ENCODE measurements around the gene TMEM151B. TPM values are rescaled to one million over a fixed set of nuclear protein-coding genes. Genes with fewer than 3 reads are reported as not detected.

TMEM151B gene
- total RNA-seq, 4 donors from 2014 or later, result 0.14 to 3.8 (median 1.7) TPM

DNA sequence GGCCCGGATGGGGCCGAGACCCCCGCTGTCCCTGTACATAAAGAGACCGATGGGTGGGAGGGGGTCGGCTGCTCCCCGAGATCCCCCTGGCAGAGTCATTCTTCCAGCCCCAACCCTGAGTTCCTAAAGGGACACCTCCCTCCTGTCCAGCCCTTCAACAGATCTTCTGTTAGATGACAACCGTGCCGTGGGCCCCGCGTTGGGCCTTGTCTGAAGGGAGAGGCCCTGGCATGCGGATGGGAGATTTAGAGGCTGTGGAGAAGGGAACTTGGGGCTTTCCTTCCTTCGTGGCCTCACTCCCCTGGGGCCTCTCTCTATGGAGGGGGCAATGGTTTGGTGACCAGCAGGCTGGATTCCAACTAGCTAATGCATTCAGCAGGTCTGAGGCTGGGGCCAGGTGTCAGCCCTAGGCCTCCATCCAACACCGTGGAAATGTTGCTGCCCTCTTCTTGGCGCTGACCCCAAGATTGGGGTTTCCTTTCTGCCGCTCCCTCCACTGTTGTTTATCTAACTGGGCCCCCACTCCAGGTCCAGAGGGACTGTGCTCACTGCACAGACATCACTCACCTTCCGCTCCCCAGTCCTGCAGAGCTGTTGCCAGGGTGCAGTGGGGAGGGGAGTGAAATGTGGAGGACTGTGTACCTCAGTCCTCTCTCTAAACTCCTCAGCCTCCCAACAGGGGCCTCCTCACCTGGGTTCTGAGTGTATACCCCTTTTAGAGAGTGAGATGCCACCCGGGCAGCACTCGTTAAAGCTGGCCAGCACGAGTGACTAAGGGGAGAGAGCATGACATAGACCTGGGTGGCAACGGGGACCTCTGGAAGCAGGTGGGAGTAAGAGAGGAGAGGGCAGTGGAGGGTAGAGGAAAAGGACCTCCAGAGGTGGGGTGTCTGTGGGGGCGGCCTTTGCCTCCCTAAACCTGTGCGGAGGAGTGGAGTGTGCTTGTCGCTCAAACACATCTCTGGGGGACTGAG lies 6.7 kb downstream of the TMEM151B start:
- in situ Hi-C loops (cut with MboI; ENCODE audit: low pct_ligation_motif_present in 1 of 4, low pct_unique_long_range_greater_than_20kb in 1 of 4, low sequenced_read_pairs in 3 of 4), result no loop called here
- H3K4me1 ChIP-seq, result peaks cover 0 to 11% (median 9%) of the 10 kb centered on the region in 4 donors
- 79% methylated on average over 23 of the region's 23 CpGs; no CpG with 5 or more reads in 1 of the 2 donors for WGBS, 2 donors (ENCODE audit: low coverage in 1 of 2)
- no peak overlapping the region for H3K4me3 ChIP-seq
- peaks cover 75% of the 10 kb centered on the region for H3K27me3 ChIP-seq
- no peak overlapping the region for H3K27ac ChIP-seq
- no peaks in the 10 kb centered on the region for H3K9me3 ChIP-seq
- intact Hi-C loops (cut with DNase I; ENCODE audit: low total_unique reads), result loop anchor here (10.0 kb wide), 1 partner anchor 58 kb away; no protein-coding TSS in a partner anchor
- DNase-seq, result no peak
- TF ChIP-seq POLR2AphosphoS5 (IDR thresholded peaks at IDR 0.05) (no peak), CTCF (IDR thresholded peaks at IDR 0.05) (no peak), EP300 (IDR thresholded peaks at IDR 0.05; ENCODE audit: low read depth) (no peak)
- no peaks in the 10 kb centered on the region for H3K36me3 ChIP-seq

- WGBS, 2 donors (ENCODE audit: low coverage in 1 of 2), result 80 to 87% methylated on average over 3 to 7 of the region's 7 CpGs
These were observed 7.5 kb downstream of the TMEM151B start for GRCh38 chr6:44277763-44278162.

DNA sequence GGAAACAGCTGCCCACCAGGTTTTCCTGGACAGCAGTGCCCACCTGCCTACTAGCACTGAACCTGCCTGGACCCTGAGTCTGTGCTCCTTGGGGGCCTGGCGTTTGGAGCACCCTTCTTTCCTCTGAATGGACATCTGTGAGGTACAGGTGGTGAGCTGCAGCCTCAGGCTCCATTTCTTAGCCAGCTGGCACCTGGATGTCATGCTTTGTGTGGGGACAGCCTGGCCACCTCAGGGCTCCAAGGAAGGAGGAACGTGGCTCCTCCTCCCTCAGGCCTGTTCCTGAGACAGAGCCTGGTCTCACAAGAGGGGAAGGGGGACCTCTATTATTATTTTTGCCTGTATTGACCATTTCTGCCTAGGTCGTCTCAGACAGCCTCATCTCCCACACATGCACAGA lies 8.1 kb downstream of the TMEM151B start:
- H3K4me1 ChIP-seq, result peaks cover 0 to 11% (median 9%) of the 10 kb centered on the region in 4 donors
- TF ChIP-seq POLR2A (IDR thresholded peaks at IDR 0.05) (no peak), POLR2AphosphoS5 (IDR thresholded peaks at IDR 0.05) (no peak)
- no peak overlapping the region for H3K4me3 ChIP-seq
- DNase-seq, result no peak
- H3K36me3 ChIP-seq, result no peaks in the 10 kb centered on the region
- 44 to 66% methylated on average over 1 to 3 of the region's 3 CpGs for WGBS, 2 donors (ENCODE audit: low coverage in 1 of 2)
- in situ Hi-C loops (cut with MboI; ENCODE audit: low pct_ligation_motif_present in 1 of 4, low pct_unique_long_range_greater_than_20kb in 1 of 4, low sequenced_read_pairs in 3 of 4), result no loop called here
- peaks cover 62% of the 10 kb centered on the region for H3K27me3 ChIP-seq
- intact Hi-C loops (cut with DNase I; ENCODE audit: low total_unique reads), result loop anchor here (10.0 kb wide), 1 partner anchor 56 kb away; no protein-coding TSS in a partner anchor
- no peaks in the 10 kb centered on the region for H3K9me3 ChIP-seq
- no peak overlapping the region for H3K27ac ChIP-seq

More at GRCh38 chr6:44277763-44278162, 7.5 kb downstream of the TMEM151B start:
- Histone ChIP-seq H3K9me3 (no peaks in the 10 kb centered on the region), H3K36me3 (no peaks in the 10 kb centered on the region), H3K4me3 (no peak overlapping the region), H3K27ac (no peak overlapping the region), H3K4me1 (peaks cover 0 to 11% (median 9%) of the 10 kb centered on the region in 4 donors), H3K27me3 (peaks cover 67% of the 10 kb centered on the region)
- no peak for TF ChIP-seq POLR2AphosphoS5 (IDR thresholded peaks at IDR 0.05)
- no peak for TF ChIP-seq EP300 (IDR thresholded peaks at IDR 0.05; ENCODE audit: low read depth)
- no peak for TF ChIP-seq POLR2A (IDR thresholded peaks at IDR 0.05)
- no peak for TF ChIP-seq CTCF (IDR thresholded peaks at IDR 0.05)
- in situ Hi-C loops (cut with MboI; ENCODE audit: low pct_ligation_motif_present in 1 of 4, low pct_unique_long_range_greater_than_20kb in 1 of 4, low sequenced_read_pairs in 3 of 4), result no loop called here
- intact Hi-C loops (cut with DNase I; ENCODE audit: low total_unique reads), result loop anchor here (10.0 kb wide), 1 partner anchor 57 kb away; no protein-coding TSS in a partner anchor
- DNase-seq, result no peak

DNA sequence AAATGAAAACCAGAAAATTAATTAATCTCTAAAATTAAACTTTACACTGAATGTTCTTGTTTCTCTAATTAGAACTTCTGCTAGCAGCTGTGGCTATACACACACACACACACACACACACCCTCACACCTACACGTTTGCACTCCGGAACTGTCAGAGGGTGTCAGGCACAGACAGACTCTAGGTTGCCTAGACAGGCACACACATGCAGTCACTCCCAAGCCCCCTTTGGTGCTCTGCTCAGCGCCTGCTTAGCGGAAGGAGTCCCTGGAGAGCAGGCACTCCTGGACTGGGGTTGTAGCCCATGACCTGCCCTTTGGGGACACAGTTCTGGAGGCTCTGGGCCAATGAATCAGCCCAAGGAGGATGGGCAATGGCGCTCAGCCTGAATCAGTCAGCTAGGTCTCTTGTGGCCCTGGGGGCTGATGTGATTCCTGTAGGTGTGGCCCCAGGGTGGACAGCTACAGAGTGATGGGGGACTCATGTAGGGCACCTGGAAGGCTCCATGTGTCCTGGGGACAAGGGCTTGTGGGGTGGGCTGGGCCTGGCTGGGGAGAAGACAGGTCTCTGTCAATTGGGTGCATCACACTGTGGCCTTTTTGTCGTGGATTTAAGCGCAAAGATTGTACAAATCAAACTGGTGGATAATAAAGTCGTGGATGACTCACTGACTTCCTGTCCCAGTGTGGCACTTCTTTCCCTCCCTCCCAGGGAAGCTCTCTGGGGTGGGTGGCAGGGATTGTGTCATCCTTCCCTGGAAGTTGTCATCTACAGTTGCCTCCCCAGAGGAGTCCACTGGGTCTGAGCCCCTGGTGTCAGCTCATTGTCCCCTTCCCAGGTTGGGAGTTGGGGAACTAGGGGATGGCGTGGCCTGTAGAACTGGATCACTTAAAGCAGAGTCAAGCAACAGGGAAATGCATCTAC lies 8.8 kb downstream of the TMEM151B start:
- TF ChIP-seq POLR2AphosphoS5 (IDR thresholded peaks at IDR 0.05) (no peak), CTCF (IDR thresholded peaks at IDR 0.05) (no peak), POLR2A (IDR thresholded peaks at IDR 0.05) (no peak), EP300 (IDR thresholded peaks at IDR 0.05; ENCODE audit: low read depth) (no peak)
- intact Hi-C loops (cut with DNase I; ENCODE audit: low total_unique reads), result loop anchor here (10.0 kb wide), 1 partner anchor 56 kb away; no protein-coding TSS in a partner anchor
- 53 to 55% methylated on average over 5 to 7 of the region's 9 CpGs for WGBS, 2 donors (ENCODE audit: low coverage in 1 of 2)
- H3K4me3 ChIP-seq, result no peak overlapping the region
- peaks cover 0 to 11% (median 9%) of the 10 kb centered on the region in 4 donors for H3K4me1 ChIP-seq
- in situ Hi-C loops (cut with MboI; ENCODE audit: low pct_ligation_motif_present in 1 of 4, low pct_unique_long_range_greater_than_20kb in 1 of 4, low sequenced_read_pairs in 3 of 4), result no loop called here
- no peak overlapping the region for H3K27ac ChIP-seq
- no peaks in the 10 kb centered on the region for H3K9me3 ChIP-seq
- H3K36me3 ChIP-seq, result no peaks in the 10 kb centered on the region
- no peak for DNase-seq
- peaks cover 55% of the 10 kb centered on the region for H3K27me3 ChIP-seq

All from transverse colon (tissue), 4 donors.